Uterus (tissue), 4 donors: ENCODE results near the gene DND1. TPM values are rescaled to one million over a fixed set of nuclear protein-coding genes. Genes with fewer than 3 reads are reported as not detected.
"Not testable (repeated sequence)": the region's sequence is repeated elsewhere in the genome, so short reads cannot be mapped to it uniquely, and the experiment has no call there.

ENCODE experiments used
- DNase-seq, 2 donors: peaks; one replicate each; pipeline ENCODE4 v3.0.0-alpha.2; 2019 to 2020
- H3K27ac ChIP-seq, 2 donors: fragments of 200-600 bp; sonication (generic); 1 replicate in 1 of 2; 2 replicates in 1 of 2; pipeline ENCODE4 v1.5.1; 2016 to 2018
- H3K27me3 ChIP-seq, 2 donors: fragments of 200-600 bp; sonication (generic); one replicate each; pipeline ENCODE4 v1.5.1; 2018 to 2019; ENCODE audit warnings: control low read depth in 1 of 2
- H3K36me3 ChIP-seq, 2 donors: fragments of 200-600 bp; sonication (generic); one replicate each; pipeline ENCODE4 v1.5.1; 2019; ENCODE audit warnings: control low read depth in 1 of 2
- H3K4me1 ChIP-seq, 2 donors: fragments of 200-600 bp; sonication (generic); one replicate each; pipeline ENCODE4 v1.5.1; 2018 to 2019; ENCODE audit warnings: control low read depth in 1 of 2
- H3K4me3 ChIP-seq, 2 donors: fragments of 200-600 bp; sonication (generic); 1 replicate in 1 of 2; 2 replicates in 1 of 2; pipeline ENCODE4 v1.5.1; 2018 to 2019; ENCODE audit warnings: mild to moderate bottlenecking in 1 of 2
- H3K9me3 ChIP-seq, 2 donors: fragments of 200-600 bp; sonication (generic); one replicate each; pipeline ENCODE4 v1.5.1; 2019; ENCODE audit warnings: control low read depth in 1 of 2
- POLR2A ChIP-seq, 2 donors: fragments of 450-650 bp; IDR thresholded peaks; one replicate each; pipeline ENCODE4 v1.6.1; 2016; ENCODE audit warnings: antibody characterized with exemption in 2 of 2, mild to moderate bottlenecking in 1 of 2, moderate library complexity in 1 of 2
- intact Hi-C: fragments of 100-400 bp; cut with DNase I; formaldehyde crosslinking; loops from one replicate; pipeline ENCODE4 v1.15.1; 2023; ENCODE audit warnings: low total_unique reads
- microRNA-seq: library from miRNA; unstranded; fragments of <30 nt; microRNA quantifications from one replicate; pipeline ENCODE4, GENCODE V29; 2016; ENCODE audit warnings: borderline microRNAs expressed, borderline replicate concordance
- small RNA-seq: library from RNA; depleted of rRNA; stranded (forward); fragments of <200 nt; gene quantifications from one replicate; pipeline ENCODE3, GENCODE V24; 2016
- total RNA-seq, 4 donors: library from RNA; depleted of rRNA in 3 of 4; stranded (reverse); fragments of >200 nt in 3 of 4; gene quantifications; one replicate each; pipeline versions ENCODE4 v1.1.0 to v1.2.4, GENCODE V29; 2014 to 2023
- TF ChIP-seq, protein P1 (sequence below), 4 experiments: fragments of 200-600 bp in 2 of 4; fragments of 450-650 bp in 2 of 4; sonication (generic) in 2 of 4; IDR thresholded peaks; one replicate each; pipeline ENCODE4 v1.5.1; 2016 to 2019; ENCODE audit warnings: antibody characterized with exemption in 4 of 4, mild to moderate bottlenecking in 2 of 4, moderate library complexity in 1 of 4
- donor health status: DM: yes; HTN: yes; CAD: no.

DND1 gene
- total RNA-seq, 4 donors from 2014 or later, result 0.28 to 2.6 (median 0.92) TPM

- no peak for DNase-seq
- no peaks in the 10 kb centered on the region for H3K9me3 ChIP-seq
- H3K36me3 ChIP-seq, result no peaks in the 10 kb centered on the region
- H3K4me3 ChIP-seq, result no peak overlapping the region
- intact Hi-C loops, result no loop called here
- no peak overlapping the region for H3K27ac ChIP-seq
- no peaks in the 10 kb centered on the region for H3K27me3 ChIP-seq
- no peaks in the 10 kb centered on the region for H3K4me1 ChIP-seq
- TF ChIP-seq, protein P1, sequence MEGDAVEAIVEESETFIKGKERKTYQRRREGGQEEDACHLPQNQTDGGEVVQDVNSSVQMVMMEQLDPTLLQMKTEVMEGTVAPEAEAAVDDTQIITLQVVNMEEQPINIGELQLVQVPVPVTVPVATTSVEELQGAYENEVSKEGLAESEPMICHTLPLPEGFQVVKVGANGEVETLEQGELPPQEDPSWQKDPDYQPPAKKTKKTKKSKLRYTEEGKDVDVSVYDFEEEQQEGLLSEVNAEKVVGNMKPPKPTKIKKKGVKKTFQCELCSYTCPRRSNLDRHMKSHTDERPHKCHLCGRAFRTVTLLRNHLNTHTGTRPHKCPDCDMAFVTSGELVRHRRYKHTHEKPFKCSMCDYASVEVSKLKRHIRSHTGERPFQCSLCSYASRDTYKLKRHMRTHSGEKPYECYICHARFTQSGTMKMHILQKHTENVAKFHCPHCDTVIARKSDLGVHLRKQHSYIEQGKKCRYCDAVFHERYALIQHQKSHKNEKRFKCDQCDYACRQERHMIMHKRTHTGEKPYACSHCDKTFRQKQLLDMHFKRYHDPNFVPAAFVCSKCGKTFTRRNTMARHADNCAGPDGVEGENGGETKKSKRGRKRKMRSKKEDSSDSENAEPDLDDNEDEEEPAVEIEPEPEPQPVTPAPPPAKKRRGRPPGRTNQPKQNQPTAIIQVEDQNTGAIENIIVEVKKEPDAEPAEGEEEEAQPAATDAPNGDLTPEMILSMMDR (IDR thresholded peaks at IDR 0.05), result no peak
Observed at GRCh38 chr5:140627972-140628371, 45.4 kb downstream of the DND1 start.

- intact Hi-C loops, DNase-seq, H3K4me3 ChIP-seq, H3K27ac ChIP-seq, H3K27me3 ChIP-seq, H3K9me3 ChIP-seq, H3K36me3 ChIP-seq, H3K4me1 ChIP-seq: not testable (repeated sequence)
Observed at GRCh38 chr5:140624886-140625285, 48.5 kb downstream of the DND1 start.

GRCh38 chr5:140623061-140623460, 50.3 kb downstream of the DND1 start:
- H3K4me3 ChIP-seq, H3K9me3 ChIP-seq, H3K27ac ChIP-seq, intact Hi-C loops, H3K36me3 ChIP-seq, H3K4me1 ChIP-seq, DNase-seq, H3K27me3 ChIP-seq: not testable (repeated sequence)

GRCh38 chr5:140622301-140622700, 51.1 kb downstream of the DND1 start:
- no peak for TF ChIP-seq POLR2A (IDR thresholded peaks at IDR 0.05)
- TF ChIP-seq, protein P1 (IDR thresholded peaks at IDR 0.05), result no peak
- Histone ChIP-seq H3K36me3 (no peaks in the 10 kb centered on the region), H3K9me3 (no peaks in the 10 kb centered on the region), H3K4me1 (no peaks in the 10 kb centered on the region), H3K27me3 (no peaks in the 10 kb centered on the region), H3K27ac (no peak overlapping the region), H3K4me3 (no peak overlapping the region)
- DNase-seq, result no peak
- intact Hi-C loops, result no loop called here

Small RNA genes within 50 kb of the gene (microRNA-seq; reads per million reads assigned to microRNA genes)
- not detected for gene MIR3655

Small RNA genes within 50 kb of the gene (small RNA-seq; reads per million reads assigned to genes)
- gene VTRNA1-1 (14.6 reads per million, percentile 90 among the genes with 10 or more reads in this experiment), gene VTRNA1-2 (0.24 reads per million)

Other genes starting within 250 kb of the DND1 start
- 1 to 10 TPM in 1 of 4 donors, not detected in 3; 7.8 TPM for gene EIF4EBP3, start 125.9 kb downstream of the DND1 start, total RNA-seq
- 10 to 100 TPM in 3 of 4 donors, 1 to 10 TPM in 1; 2.6 to 32.6 (median 22.9) TPM for gene SRA1, start 116.1 kb downstream of the DND1 start, total RNA-seq
- 10 to 100 TPM in 3 of 4 donors, 1 to 10 TPM in 1; 6.5 to 54.7 (median 27.4) TPM for gene APBB3, start 109.0 kb downstream of the DND1 start, total RNA-seq
- gene SLC35A4, start 108.7 kb downstream of the DND1 start, total RNA-seq, result 10 to 100 TPM in 3 of 4 donors, 1 to 10 TPM in 1; 6.4 to 39.7 (median 21.7) TPM
- 10 to 100 TPM in 3 of 4 donors, under 1 TPM in 1; 0.51 to 48.5 (median 34.0) TPM for gene CD14, start 40.4 kb downstream of the DND1 start, total RNA-seq
- gene TMCO6, start 34.1 kb downstream of the DND1 start, total RNA-seq, result 10 to 100 TPM in 3 of 4 donors, 1 to 10 TPM in 1; 6.2 to 36.2 (median 22.7) TPM
- 100 to 1,000 TPM in 1 of 4 donors, 10 to 100 TPM in 3; 17.2 to 103 (median 35.6) TPM for gene NDUFA2, start 25.9 kb downstream of the DND1 start, total RNA-seq
- 100 to 1,000 TPM in 2 of 4 donors, 10 to 100 TPM in 2; 60.9 to 265 (median 89.3) TPM for gene IK, start 25.7 kb downstream of the DND1 start, total RNA-seq
- gene WDR55, start 8.7 kb downstream of the DND1 start, total RNA-seq, result 10 to 100 TPM in 3 of 4 donors, 1 to 10 TPM in 1; 5.9 to 21.9 (median 17.9) TPM
- 10 to 100 TPM; 20.3 to 50.5 (median 40.4) TPM for gene HARS1, start 17.8 kb upstream of the DND1 start, total RNA-seq
- 10 to 100 TPM in 2 of 4 donors, 1 to 10 TPM in 2; 2.6 to 38.0 (median 15.7) TPM for gene HARS2, start 17.9 kb upstream of the DND1 start, total RNA-seq
- gene ZMAT2, start 26.9 kb upstream of the DND1 start, total RNA-seq, result 10 to 100 TPM; 18.2 to 41.9 (median 30.4) TPM
- under 1 TPM in 1 of 4 donors, not detected in 3; 0.41 TPM for gene PCDHA1, start 112.6 kb upstream of the DND1 start, total RNA-seq
- gene PCDHA2, start 121.3 kb upstream of the DND1 start, total RNA-seq, result under 1 TPM in 3 of 4 donors, not detected in 1; 0.26 to 0.76 (median 0.52) TPM
- gene PCDHA3, start 127.5 kb upstream of the DND1 start, total RNA-seq, result 1 to 10 TPM in 3 of 4 donors, not detected in 1; 1.6 to 2.4 (median 1.8) TPM
- gene PCDHA4, start 133.5 kb upstream of the DND1 start, total RNA-seq, result 1 to 10 TPM in 1 of 4 donors, under 1 TPM in 3; 0.26 to 5.8 (median 0.59) TPM
- gene PCDHA5, start 148.0 kb upstream of the DND1 start, total RNA-seq, result 1 to 10 TPM in 1 of 4 donors, under 1 TPM in 2, not detected in 1; 0.61 to 2.3 (median 0.69) TPM
- 1 to 10 TPM in 3 of 4 donors, under 1 TPM in 1; 0.29 to 2.4 (median 1.3) TPM for gene PCDHA6, start 154.4 kb upstream of the DND1 start, total RNA-seq
- gene PCDHA7, start 160.7 kb upstream of the DND1 start, total RNA-seq, result 10 to 100 TPM in 1 of 4 donors, 1 to 10 TPM in 1, under 1 TPM in 1, not detected in 1; 0.98 to 24.6 (median 2.2) TPM
- gene PCDHA8, start 167.6 kb upstream of the DND1 start, total RNA-seq, result 1 to 10 TPM in 2 of 4 donors, not detected in 2; 1.2 to 1.9 TPM
- gene PCDHA9, start 174.8 kb upstream of the DND1 start, total RNA-seq, result 1 to 10 TPM in 1 of 4 donors, under 1 TPM in 3; 0.26 to 1.2 (median 0.64) TPM
- 1 to 10 TPM in 2 of 4 donors, under 1 TPM in 2; under 0.01 to 3.1 (median 1.6) TPM for gene PCDHA10, start 182.3 kb upstream of the DND1 start, total RNA-seq
- 1 to 10 TPM in 1 of 4 donors, under 1 TPM in 3; 0.26 to 2.1 (median 0.63) TPM for gene PCDHA11, start 195.4 kb upstream of the DND1 start, total RNA-seq
- 1 to 10 TPM in 3 of 4 donors, under 1 TPM in 1; 0.98 to 9.4 (median 1.5) TPM for gene PCDHA12, start 201.7 kb upstream of the DND1 start, total RNA-seq
- 1 to 10 TPM in 2 of 4 donors, under 1 TPM in 1, not detected in 1; 0.70 to 2.8 (median 2.1) TPM for gene PCDHA13, start 208.5 kb upstream of the DND1 start, total RNA-seq